ENCODE measurements around the gene STK24.

Gene STK24

DNA sequence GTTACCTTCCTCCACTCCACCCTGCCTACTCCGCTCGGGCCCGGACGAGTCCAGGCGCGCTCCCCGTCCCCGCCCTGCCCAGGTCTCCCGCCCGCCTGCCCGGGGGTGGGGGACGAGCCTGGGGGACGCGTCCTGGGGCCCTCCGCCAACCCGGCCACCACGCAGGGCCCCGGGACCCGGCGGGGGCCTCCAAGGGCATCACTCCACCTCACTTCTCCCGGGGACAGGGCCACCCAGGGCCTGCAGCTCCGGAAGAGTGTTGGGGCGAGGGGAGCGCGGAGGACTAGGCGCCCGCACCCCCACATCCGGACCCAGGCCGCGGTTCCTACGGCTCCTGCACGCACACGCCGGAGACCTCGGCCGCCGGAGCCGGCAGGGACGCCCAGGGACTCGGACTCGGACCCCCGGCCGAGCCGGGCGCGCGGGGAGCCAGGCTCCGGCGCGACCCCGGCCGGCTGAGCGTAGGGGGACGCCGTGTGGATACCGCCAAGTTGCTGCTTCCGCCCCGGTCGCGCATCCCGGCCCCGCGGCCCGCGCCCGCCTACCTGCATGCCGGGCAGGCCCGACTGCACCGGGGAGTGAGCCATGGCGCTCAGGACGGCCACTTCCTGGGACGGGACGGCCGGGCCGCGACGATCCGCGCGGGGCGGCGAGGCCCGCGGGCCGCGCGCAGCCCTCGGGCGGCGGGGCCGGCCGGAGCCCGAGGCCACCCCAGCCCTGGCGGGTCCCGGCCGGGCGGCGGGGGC is 534 bp downstream of the STK24 start:
- Histone ChIP-seq H3K27ac (ENCODE audit: low read depth, low read length) (no peak overlapping the region), H3K27me3 (ENCODE audit: low read length) (no peaks in the 10 kb centered on the region), H4K20me1 (ENCODE audit: low read depth, low read length) (peaks cover 29% of the 10 kb centered on the region), H3K9me2 (replicated peaks; ENCODE audit: insufficient read depth, low read length) (no peaks in the 10 kb centered on the region), H3K36me3 (ENCODE audit: low read length) (0 out of 2 replicates have a peak, but pooled peaks cover 3% of the 10 kb centered on the region), H3F3A (ENCODE audit: insufficient read depth) (peaks cover 21% of the 10 kb centered on the region), H3K79me2 (ENCODE audit: insufficient read depth, low read length) (peaks cover 48% of the 10 kb centered on the region), H3K4me2 (ENCODE audit: low read depth, low read length, poor library complexity, severe bottlenecking) (peak overlapping the region; percentile 87), H3K9ac (ENCODE audit: low read length) (peak overlapping the region; percentile 76), H3K9me3 (ENCODE audit: insufficient read depth, low read length) (no peaks in the 10 kb centered on the region), H2AFZ (ENCODE audit: low read depth, low read length, severe bottlenecking) (peak overlapping the region; percentile 64), H3K4me3 (ENCODE audit: insufficient read depth, low read length, poor library complexity, severe bottlenecking) (peak overlapping the region; percentile 82)
- TF ChIP-seq CTCF (IDR thresholded peaks at IDR 0.05; ENCODE audit: insufficient read depth, low read length, poor library complexity, severe bottlenecking) (no peak), EZH2phosphoT487 (conservative IDR thresholded peaks at IDR 0.05; ENCODE audit: low read length) (no peak)

DNA sequence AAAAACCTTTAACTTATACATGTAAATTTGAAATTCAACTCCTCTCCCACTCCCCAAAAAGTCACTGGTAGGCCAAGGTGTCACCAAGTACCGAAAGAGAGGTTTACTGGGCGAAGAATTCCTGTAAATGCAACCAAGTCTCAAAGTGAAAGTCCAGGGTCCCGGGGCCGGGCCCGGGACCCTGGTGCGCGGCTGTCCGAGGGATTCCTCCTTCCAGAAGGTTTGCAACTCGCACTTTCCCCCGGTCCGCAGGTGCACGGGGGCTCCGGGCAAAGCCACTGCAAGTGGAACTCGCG is 1.1 kb downstream of the STK24 start:
- Histone ChIP-seq H3K9ac (ENCODE audit: low read length) (peak overlapping the region; percentile 76), H3K36me3 (ENCODE audit: low read length) (0 out of 2 replicates have a peak, but pooled peaks cover 3% of the 10 kb centered on the region), H3K9me2 (replicated peaks; ENCODE audit: insufficient read depth, low read length) (no peaks in the 10 kb centered on the region), H3K4me2 (ENCODE audit: low read depth, low read length, poor library complexity, severe bottlenecking) (peak overlapping the region; percentile 87), H3K9me3 (ENCODE audit: insufficient read depth, low read length) (no peaks in the 10 kb centered on the region), H3F3A (ENCODE audit: insufficient read depth) (peaks cover 23% of the 10 kb centered on the region), H2AFZ (ENCODE audit: low read depth, low read length, severe bottlenecking) (peak overlapping the region; percentile 64), H4K20me1 (ENCODE audit: low read depth, low read length) (peaks cover 29% of the 10 kb centered on the region), H3K4me3 (ENCODE audit: insufficient read depth, low read length, poor library complexity, severe bottlenecking) (peak overlapping the region; percentile 82), H3K79me2 (ENCODE audit: insufficient read depth, low read length) (peaks cover 51% of the 10 kb centered on the region), H3K27me3 (ENCODE audit: low read length) (no peaks in the 10 kb centered on the region), H3K27ac (ENCODE audit: low read depth, low read length) (no peak overlapping the region)
- TF ChIP-seq CTCF (IDR thresholded peaks at IDR 0.05; ENCODE audit: insufficient read depth, low read length, poor library complexity, severe bottlenecking): no peak
- TF ChIP-seq EZH2phosphoT487 (conservative IDR thresholded peaks at IDR 0.05; ENCODE audit: low read length): no peak

- Histone ChIP-seq H4K20me1 (ENCODE audit: low read depth, low read length) (peaks cover 29% of the 10 kb centered on the region), H3K4me3 (ENCODE audit: insufficient read depth, low read length, poor library complexity, severe bottlenecking) (peak overlapping the region; percentile 82), H3K79me2 (ENCODE audit: insufficient read depth, low read length) (peaks cover 57% of the 10 kb centered on the region), H3K9ac (ENCODE audit: low read length) (peak overlapping the region; percentile 76), H3K36me3 (ENCODE audit: low read length) (0 out of 2 replicates have a peak, but pooled peaks cover 3% of the 10 kb centered on the region), H2AFZ (ENCODE audit: low read depth, low read length, severe bottlenecking) (no peak overlapping the region), H3K27me3 (ENCODE audit: low read length) (no peaks in the 10 kb centered on the region), H3K9me2 (replicated peaks; ENCODE audit: insufficient read depth, low read length) (no peaks in the 10 kb centered on the region), H3K4me2 (ENCODE audit: low read depth, low read length, poor library complexity, severe bottlenecking) (peak overlapping the region; percentile 87), H3F3A (ENCODE audit: insufficient read depth) (peaks cover 23% of the 10 kb centered on the region), H3K9me3 (ENCODE audit: insufficient read depth, low read length) (no peaks in the 10 kb centered on the region), H3K27ac (ENCODE audit: low read depth, low read length) (no peak overlapping the region)
- TF ChIP-seq CTCF (IDR thresholded peaks at IDR 0.05; ENCODE audit: insufficient read depth, low read length, poor library complexity, severe bottlenecking): no peak
- no peak for TF ChIP-seq EZH2phosphoT487 (conservative IDR thresholded peaks at IDR 0.05; ENCODE audit: low read length)
Observed at GRCh38 chr13:98575009-98575903, 1.7 kb downstream of the STK24 start.

Measured in SU-DHL-6 (cell line).